Bone marrow (tissue), 2 donors: ENCODE results near the gene BCAS4.
A peak's percentile ranks its signal among the peaks of the same experiment; 100 is the strongest.

Experiments used
- DNase-seq, 2 donors: peaks; one replicate each; lab custom pipeline; 2025; lab: John Stamatoyannopoulos, UW

BCAS4 gene

GRCh38 chr20:50855498-50856474 lies 60.9 kb downstream of the BCAS4 start:
- no peak for DNase-seq

GRCh38 chr20:50856475-50857041 lies 61.7 kb downstream of the BCAS4 start:
- DNase-seq = no peak

- DNase-seq = no peak
Observed at GRCh38 chr20:50857348-50857747, 62.5 kb downstream of the BCAS4 start.

DNA sequence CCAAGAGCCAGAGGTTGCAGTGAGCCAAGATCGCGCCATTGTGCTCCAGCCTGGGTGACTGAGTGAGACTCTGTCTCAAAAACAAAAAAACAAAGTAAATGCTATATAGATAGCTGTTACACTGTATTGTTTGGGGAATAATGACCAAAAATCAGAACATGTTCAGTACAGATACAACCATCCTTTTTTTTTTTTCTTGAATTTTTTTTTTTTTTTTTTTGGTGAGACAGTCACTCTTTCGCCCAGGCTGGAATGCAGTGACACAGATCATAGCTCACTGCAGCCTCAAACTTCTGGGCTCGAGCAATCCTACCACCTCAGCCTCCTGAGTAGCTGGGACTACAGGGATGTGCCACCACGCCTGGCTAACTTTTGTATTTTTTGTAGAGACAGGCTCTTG lies 63.7 kb downstream of the BCAS4 start:
- DNase-seq = no peak

- DNase-seq = no peak
Observed at GRCh38 chr20:50859161-50859560, 64.3 kb downstream of the BCAS4 start.

GRCh38 chr20:50861012-50861411 lies 66.2 kb downstream of the BCAS4 start:
- DNase-seq = no peak

DNA sequence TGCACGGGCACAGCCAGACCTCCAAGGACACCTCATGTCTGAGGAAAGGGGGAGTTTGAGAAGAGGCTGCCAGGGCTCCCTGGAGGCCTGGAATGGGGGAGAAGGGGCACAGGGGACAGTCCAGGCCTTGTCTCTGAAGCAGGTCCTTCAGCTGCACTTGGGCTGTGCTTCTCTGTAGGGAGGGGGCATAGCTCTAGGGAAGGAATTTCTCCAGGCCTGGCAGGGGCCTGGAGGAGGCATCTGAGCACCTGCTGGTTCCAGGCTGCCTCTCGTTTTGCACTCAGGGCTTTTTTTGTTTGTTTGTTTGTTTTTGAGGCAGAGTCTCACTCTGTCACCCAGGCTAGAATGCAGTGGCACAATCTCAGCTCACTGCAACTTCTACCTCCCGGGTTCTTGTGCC lies 67.7 kb downstream of the BCAS4 start:
- no peak for DNase-seq

- no peak for DNase-seq
Observed at GRCh38 chr20:50865114-50865513, 70.3 kb downstream of the BCAS4 start.

- no peak for DNase-seq
Observed at GRCh38 chr20:50865591-50865990, 70.7 kb downstream of the BCAS4 start.

DNA sequence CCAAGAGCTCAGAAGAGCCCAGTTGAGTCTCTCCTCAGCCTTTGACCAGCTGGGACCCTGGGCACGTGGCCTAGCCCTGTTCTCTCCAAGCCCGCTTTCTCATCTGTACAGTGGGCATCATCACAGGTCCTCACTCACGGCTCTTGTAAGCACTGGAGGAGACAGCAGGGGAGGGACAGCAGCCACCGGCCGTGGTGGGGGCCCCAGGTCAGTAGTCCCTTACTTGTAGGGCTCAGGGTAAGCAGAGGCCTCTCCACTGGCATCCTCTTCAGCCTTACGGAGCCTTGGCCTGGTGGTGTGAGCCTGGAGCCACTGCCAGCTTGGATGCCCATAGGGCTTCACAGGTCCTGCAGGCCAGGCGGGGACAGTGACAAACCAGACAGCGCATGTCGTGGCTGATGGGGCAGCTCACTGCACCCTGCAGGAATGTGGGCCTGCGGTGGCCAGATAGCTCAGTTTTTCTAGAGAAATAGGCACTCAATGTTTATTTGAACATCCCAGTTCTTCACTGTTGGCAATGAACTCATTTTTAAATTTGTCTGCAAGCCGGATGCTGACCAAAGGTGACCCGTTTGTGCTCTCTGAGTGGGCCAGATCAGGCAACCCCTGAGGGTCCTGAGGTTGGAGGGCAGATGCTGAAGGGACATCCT lies 71.3 kb downstream of the BCAS4 start:
- no peak for DNase-seq

DNA sequence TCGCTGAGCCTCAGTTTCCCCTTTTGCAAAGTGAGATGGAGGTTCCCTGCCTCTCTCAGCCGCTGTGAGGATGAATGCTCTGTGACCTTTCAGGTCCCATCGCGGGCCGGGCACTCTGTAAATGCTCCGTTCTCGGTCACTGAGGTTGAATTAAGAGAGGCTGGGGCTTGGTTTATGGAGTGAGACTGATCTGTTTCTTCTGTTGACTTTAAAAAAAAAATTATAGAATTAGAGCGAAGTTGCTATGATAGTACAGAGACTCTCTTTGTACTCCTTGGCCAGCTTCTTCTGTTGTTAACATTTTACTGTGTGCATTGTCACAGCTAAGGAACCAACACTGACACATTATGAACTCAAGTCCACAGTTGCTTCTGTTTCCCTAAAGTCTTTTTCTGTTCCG lies 72.0 kb downstream of the BCAS4 start:
- DNase-seq = no peak

- no peak for DNase-seq
Observed at GRCh38 chr20:50867805-50868204, 72.9 kb downstream of the BCAS4 start.

DNA sequence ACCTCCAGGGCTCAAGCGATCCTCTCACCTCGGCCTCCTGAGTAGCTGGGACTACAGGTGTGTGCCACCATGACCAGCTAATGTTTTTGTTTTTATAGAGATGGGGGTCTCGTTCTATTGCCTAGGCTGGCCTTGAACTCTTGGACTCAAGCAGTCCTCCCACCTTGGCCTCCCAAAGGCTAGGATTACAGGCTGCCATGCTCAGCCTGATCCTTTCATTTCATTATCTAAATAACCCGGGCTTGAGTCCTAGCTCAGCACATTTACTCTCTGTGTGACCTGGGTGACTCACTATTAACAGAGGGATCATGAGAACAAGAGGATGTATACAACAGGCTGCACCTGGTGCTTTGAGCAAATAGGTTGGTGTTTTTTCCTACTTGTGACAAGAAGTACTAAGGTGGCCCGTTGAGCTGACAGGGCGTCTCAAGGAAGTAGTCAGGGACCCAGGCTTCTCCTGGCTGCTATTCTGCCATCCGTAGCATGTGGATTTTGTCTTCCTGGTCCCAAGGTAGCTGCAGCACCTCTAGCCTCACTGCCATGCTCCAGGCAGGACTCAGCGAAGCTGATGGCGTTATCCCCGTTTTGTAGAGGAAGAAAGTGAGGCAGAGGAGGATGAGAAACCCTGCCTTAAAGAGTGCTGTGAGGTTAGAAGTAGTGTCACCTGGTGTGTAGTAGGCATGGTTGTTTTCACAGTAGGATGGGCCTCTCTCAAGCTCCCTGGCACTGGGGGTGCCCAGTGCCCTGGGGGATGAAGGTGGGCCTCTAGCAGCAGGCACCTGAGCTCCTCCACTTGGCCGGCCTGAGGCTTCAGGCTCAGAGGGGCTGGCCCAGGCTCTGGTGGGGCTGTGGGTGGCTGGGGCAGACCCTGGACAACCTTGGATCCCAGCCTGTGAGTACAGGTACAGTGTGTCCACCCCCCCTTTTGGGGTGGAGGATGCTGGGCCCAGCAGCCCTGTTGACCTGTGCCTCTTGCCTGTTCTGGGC lies 73.9 kb downstream of the BCAS4 start:
- DNase-seq = no peak

DNA sequence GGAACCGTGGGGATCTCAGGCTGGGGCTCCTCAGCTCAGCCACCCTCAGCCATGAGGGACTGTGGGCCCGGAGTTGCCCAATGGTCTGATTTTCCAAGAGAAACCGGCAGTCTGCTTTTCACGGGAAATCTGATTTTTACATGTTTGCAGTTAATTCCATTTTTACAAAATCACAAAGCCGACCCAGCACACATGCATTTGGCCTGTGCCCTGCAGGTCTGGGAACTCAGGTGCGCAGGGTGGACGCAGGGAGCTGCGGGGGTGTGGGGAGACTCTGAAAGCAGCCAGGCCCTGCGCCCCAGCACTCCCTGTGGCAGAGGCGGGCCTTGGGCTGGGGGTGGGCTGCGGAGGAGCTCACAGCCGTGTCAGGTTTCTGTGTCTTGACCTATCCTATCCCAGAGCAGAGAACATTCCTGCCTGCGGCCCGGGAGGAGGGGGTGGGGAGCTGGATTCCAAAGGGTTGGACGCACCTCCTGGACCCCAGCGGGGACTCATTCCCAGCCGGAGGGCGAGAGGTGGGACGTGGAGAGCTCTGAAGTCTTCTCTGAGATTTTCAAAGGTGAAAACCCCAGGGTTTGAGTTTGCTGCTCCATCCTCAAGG lies 75.8 kb downstream of the BCAS4 start:
- no peak for DNase-seq

GRCh38 chr20:50872560-50873425 lies 77.9 kb downstream of the BCAS4 start:
- peak in 1 of 2 donors; percentile 9 for DNase-seq

GRCh38 chr20:50873585-50873984 lies 78.7 kb downstream of the BCAS4 start:
- no peak for DNase-seq

- no peak for DNase-seq
Observed at GRCh38 chr20:50874111-50874757, 79.4 kb downstream of the BCAS4 start.

DNA sequence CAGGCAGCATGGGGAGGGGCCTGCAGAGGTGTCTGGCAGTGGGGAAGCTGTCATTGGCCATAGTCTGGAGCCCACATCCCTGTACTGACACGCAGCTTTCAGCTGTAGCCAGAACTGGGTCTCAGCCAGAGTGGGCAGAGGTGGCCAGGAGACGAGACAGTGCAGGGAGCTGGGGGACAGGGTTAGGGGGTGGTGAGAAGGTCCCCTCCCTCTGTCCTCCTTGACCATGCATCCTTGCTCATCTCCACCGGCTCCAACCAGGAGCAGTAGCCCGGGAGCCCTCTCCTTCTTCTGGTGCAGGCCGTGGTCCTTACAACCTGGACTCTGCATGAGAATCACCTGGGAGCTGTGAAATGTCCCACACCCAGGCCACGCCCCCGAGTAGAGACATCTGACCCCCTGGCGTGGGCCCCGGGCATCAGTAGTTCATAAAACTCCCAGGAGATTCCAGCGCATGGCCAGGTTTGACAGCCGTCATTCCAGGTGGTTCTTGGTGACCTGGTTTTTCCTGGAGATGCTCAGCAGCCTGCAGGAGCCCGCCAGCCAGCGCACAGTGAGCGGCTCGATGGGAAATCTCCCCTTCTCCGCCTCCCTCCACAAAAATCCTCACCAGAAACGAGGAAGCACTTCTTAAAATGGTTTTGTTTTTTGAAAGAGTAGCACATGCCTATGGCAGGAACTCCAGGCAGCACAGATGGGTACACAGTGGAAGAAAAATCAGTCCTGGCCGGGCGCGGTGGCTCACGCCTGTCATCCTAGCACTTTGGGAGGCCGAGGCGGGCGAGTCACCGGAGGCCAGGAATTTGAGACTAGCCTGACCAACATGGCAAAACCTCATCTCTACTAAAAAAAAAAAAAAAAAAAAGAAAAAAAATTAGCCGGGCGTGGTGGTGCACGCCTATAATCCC lies 80.2 kb downstream of the BCAS4 start:
- DNase-seq = no peak
